Gastroesophageal sphincter (tissue), 4 donors: ENCODE results near the gene HSBP1L1. TPM values are rescaled to one million over a fixed set of nuclear protein-coding genes. Genes with fewer than 3 reads are reported as not detected.

ENCODE experiments used
- ATAC-seq: fragments of 150-250 bp; one replicate; pipeline ENCODE4 v1.9.1; 2016; ENCODE audit warnings: mild to moderate bottlenecking, moderate library complexity
- H3K27ac ChIP-seq, 4 donors: fragments of 200-600 bp; sonication (generic) in 3 of 4; 1 replicate in 3 of 4; 2 replicates in 1 of 4; pipeline ENCODE4 v1.5.1; 2016 to 2019
- H3K27me3 ChIP-seq: fragments of 200-600 bp; sonication (generic); one replicate; pipeline ENCODE4 v1.5.1; 2019
- H3K36me3 ChIP-seq, 2 donors: fragments of 200-600 bp; sonication (generic); one replicate each; pipeline ENCODE4 v1.5.1; 2019; ENCODE audit warnings: control low read depth in 1 of 2
- H3K4me1 ChIP-seq, 3 donors: fragments of 200-600 bp; sonication (generic); 1 replicate in 2 of 3; 2 replicates in 1 of 3; pipeline ENCODE4 v1.5.1; 2016 to 2019; ENCODE audit warnings: control low read depth in 2 of 3
- H3K4me3 ChIP-seq, 2 donors: fragments of 200-600 bp; sonication (generic); one replicate each; pipeline ENCODE4 v1.5.1; 2019; ENCODE audit warnings: mild to moderate bottlenecking in 1 of 2, moderate library complexity in 1 of 2
- H3K9me3 ChIP-seq, 3 donors: fragments of 200-600 bp; sonication (generic); one replicate each; pipeline ENCODE4 v1.5.1; 2017 to 2019; ENCODE audit warnings: control low read depth in 2 of 3
- EP300 ChIP-seq: sonication (generic); formaldehyde crosslinking; IDR thresholded peaks from one replicate; pipeline ENCODE4 v1.6.1; 2017; ENCODE audit warnings: antibody characterized with exemption, mild to moderate bottlenecking
- POLR2A ChIP-seq, 2 donors: fragments of 450-650 bp; IDR thresholded peaks; one replicate each; pipeline ENCODE4 v1.6.1; 2017; ENCODE audit warnings: antibody characterized with exemption in 2 of 2, mild to moderate bottlenecking in 2 of 2, moderate library complexity in 1 of 2
- POLR2AphosphoS5 ChIP-seq: sonication (generic); formaldehyde crosslinking; IDR thresholded peaks from one replicate; pipeline ENCODE4 v1.6.1; 2017; ENCODE audit warnings: antibody characterized with exemption
- WGBS, 2 donors: methylation state at CpG; one replicate each; pipeline ENCODE4 v1.1.5; 2018; ENCODE audit warnings: low coverage in 1 of 2; 5-methylcytosine and 5-hydroxymethylcytosine counted together
- total RNA-seq, 4 donors: library from RNA; depleted of rRNA; stranded (reverse); fragments of >200 nt; gene quantifications; one replicate each; pipeline ENCODE4 v1.1.0, GENCODE V29; 2016
- TF ChIP-seq, protein P1 (sequence below), 4 experiments: fragments of 200-600 bp in 2 of 4; fragments of 450-650 bp in 2 of 4; sonication (generic) in 1 of 4; IDR thresholded peaks; one replicate each; pipeline ENCODE4 v1.5.1; 2017 to 2019; ENCODE audit warnings: antibody characterized with exemption in 4 of 4, mild to moderate bottlenecking in 2 of 4, moderate library complexity in 2 of 4

HSBP1L1 gene
- total RNA-seq, 4 donors from 2014 or later = 3.2 to 23.8 (median 12.4) TPM

DNA sequence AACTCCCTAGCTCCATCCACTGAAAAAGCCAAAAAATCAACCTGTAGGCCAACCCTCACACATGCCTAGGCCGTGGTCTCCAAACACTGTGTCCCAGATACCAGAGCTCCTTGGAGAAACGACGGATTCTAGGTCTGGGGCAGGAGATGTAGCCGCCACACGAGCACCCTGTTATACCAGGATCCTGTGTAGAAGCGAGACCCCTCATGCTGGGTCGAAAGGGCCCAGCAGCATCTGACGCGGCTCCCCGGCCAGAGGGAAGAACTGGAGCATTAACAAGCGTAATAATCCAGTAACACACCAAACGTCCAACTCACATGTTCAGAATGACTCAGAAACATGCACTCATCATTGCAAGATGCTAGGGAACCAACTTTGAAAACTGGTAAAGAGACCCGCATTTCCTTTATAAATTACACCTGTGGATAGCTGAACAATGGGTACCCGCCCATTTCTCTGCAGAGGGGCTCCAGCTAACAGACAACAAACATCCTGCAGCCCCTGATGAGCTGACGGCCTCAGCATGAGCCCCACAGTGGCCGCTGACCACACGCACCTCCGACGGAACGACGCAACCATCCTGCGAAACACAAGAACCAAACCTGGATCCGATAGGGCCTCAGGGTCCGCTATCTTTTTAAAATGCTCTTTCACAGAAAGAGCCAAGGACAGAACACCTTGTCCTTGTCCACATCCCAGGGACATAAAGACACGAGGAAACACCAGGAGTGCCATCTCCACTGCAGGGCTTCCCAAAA lies 27.2 kb upstream of the HSBP1L1 start:
- Histone ChIP-seq H3K36me3 (peaks cover 0 to 77% of the 10 kb centered on the region in 2 donors), H3K27ac (no peak overlapping the region), H3K4me1 (peaks cover 0 to 6% (median 0%) of the 10 kb centered on the region in 3 donors), H3K9me3 (peaks cover 0 to 28% (median 0%) of the 10 kb centered on the region in 3 donors), H3K4me3 (no peak overlapping the region), H3K27me3 (no peaks in the 10 kb centered on the region)
- ATAC-seq = no peak
- 89 to 93% methylated on average over 13 to 21 of the region's 25 CpGs for whole genome bisulfite sequencing, 2 donors
- TF ChIP-seq, protein P1, sequence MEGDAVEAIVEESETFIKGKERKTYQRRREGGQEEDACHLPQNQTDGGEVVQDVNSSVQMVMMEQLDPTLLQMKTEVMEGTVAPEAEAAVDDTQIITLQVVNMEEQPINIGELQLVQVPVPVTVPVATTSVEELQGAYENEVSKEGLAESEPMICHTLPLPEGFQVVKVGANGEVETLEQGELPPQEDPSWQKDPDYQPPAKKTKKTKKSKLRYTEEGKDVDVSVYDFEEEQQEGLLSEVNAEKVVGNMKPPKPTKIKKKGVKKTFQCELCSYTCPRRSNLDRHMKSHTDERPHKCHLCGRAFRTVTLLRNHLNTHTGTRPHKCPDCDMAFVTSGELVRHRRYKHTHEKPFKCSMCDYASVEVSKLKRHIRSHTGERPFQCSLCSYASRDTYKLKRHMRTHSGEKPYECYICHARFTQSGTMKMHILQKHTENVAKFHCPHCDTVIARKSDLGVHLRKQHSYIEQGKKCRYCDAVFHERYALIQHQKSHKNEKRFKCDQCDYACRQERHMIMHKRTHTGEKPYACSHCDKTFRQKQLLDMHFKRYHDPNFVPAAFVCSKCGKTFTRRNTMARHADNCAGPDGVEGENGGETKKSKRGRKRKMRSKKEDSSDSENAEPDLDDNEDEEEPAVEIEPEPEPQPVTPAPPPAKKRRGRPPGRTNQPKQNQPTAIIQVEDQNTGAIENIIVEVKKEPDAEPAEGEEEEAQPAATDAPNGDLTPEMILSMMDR (IDR thresholded peaks at IDR 0.05) = no peak
- TF ChIP-seq POLR2A (IDR thresholded peaks at IDR 0.05) = no peak
- TF ChIP-seq POLR2AphosphoS5 = no peak
- no peak for TF ChIP-seq EP300

- Histone ChIP-seq H3K9me3 (peaks cover 0 to 19% (median 0%) of the 10 kb centered on the region in 3 donors), H3K27ac (no peak overlapping the region), H3K36me3 (peaks cover 0 to 83% of the 10 kb centered on the region in 2 donors), H3K4me1 (peaks cover 0 to 6% (median 0%) of the 10 kb centered on the region in 3 donors), H3K4me3 (no peak overlapping the region), H3K27me3 (no peaks in the 10 kb centered on the region)
- no peak for ATAC-seq
- WGBS, 2 donors = 93% methylated on average over 6 of the region's 9 CpGs; no CpG with 5 or more reads in 1 of the 2 donors
- TF ChIP-seq, protein P1 (IDR thresholded peaks at IDR 0.05) = no peak
- TF ChIP-seq POLR2A (IDR thresholded peaks at IDR 0.05) (no peak), POLR2AphosphoS5 (no peak), EP300 (no peak)
These were observed 26.2 kb upstream of the HSBP1L1 start for GRCh38 chr18:79938196-79938595.

DNA sequence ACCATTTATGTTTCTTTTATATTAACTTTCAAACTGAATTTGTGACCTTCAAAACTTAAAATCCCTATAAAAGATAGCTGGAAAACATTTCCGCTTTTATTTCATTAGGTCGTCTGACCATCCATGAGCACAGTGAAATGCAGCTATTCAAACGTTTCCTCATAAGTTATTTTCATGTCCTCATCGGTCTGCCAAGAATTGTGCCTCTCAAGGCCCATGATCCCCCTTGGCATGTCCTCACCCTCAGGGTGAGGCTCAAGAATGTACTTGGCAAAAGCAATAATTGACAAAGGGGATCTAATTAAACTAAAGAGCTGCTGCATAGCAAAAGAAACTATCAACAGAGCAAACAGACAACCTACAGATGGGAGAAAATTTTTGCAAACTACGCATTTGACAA lies 25.3 kb upstream of the HSBP1L1 start:
- ATAC-seq = no peak
- no peak overlapping the region for H3K4me3 ChIP-seq
- peak overlapping the region in 1 of 4 donors; percentile 7 for H3K27ac ChIP-seq
- peaks cover 0 to 10% (median 0%) of the 10 kb centered on the region in 3 donors for H3K9me3 ChIP-seq
- no peaks in the 10 kb centered on the region for H3K27me3 ChIP-seq
- peaks cover 0 to 81% of the 10 kb centered on the region in 2 donors for H3K36me3 ChIP-seq
- no peak for TF ChIP-seq POLR2AphosphoS5
- TF ChIP-seq EP300 = no peak
- TF ChIP-seq POLR2A (IDR thresholded peaks at IDR 0.05) = no peak
- TF ChIP-seq, protein P1 (IDR thresholded peaks at IDR 0.05) = no peak
- WGBS, 2 donors = 20 to 64% methylated on average over 1 to 5 of the region's 5 CpGs
- peaks cover 0 to 12% (median 2%) of the 10 kb centered on the region in 3 donors for H3K4me1 ChIP-seq

DNA sequence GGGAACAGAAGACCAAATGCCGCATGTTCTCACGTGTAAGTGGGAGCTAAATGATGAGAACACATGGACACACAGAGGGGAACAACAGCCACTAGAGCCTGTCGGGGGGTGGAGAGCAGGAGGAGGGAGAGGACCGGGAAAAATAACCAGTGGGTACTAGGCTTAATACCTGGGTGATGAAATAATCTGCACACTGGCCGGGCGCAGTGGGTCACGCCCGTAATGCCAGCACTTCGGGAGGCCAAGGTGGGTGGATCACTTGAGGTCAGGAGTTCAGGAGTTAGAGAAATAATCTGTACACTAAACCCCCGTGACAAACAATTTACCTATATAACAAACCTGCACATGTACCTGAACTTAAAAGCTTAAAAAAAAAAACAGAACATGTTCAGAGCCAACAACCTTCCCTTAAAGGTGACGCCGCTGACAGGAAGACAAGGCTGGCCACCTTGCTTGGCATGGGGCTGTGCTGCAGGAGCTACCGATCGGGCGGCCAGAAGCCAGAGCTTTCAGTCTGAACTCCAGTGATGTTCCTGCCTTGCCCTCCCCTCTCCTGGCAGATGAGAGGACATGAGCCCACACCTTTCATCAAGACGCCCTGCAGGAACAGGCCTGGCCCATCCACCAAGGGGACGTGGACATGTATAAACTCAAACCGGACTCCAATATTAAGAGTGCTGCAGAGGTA lies 24.2 kb upstream of the HSBP1L1 start:
- Histone ChIP-seq H3K27ac (no peak overlapping the region), H3K9me3 (peaks cover 0 to 8% (median 0%) of the 10 kb centered on the region in 3 donors), H3K4me3 (no peak overlapping the region), H3K36me3 (peaks cover 0 to 69% of the 10 kb centered on the region in 2 donors), H3K27me3 (no peaks in the 10 kb centered on the region), H3K4me1 (peaks cover 0 to 24% (median 9%) of the 10 kb centered on the region in 3 donors)
- no peak for TF ChIP-seq EP300
- TF ChIP-seq POLR2AphosphoS5 = no peak
- TF ChIP-seq, protein P1 (IDR thresholded peaks at IDR 0.05) = no peak
- no peak for TF ChIP-seq POLR2A (IDR thresholded peaks at IDR 0.05)
- WGBS, 2 donors = 93 to 97% methylated on average over 13 to 17 of the region's 18 CpGs
- ATAC-seq = no peak
